HepG2 (cell line): ENCODE results near the gene ALLC. TPM values are rescaled to one million over a fixed set of nuclear protein-coding genes. Genes with fewer than 3 reads are reported as not detected.

Experiments
- MLX ChIP-seq: IDR thresholded peaks from 2 replicates; pipeline ENCODE4 v1.6.1; 2016
- NCOA2 ChIP-seq: sonication (generic); formaldehyde crosslinking; IDR thresholded peaks from 2 replicates; pipeline ENCODE4 v1.8.0; 2022; ENCODE audit warnings: inconsistent platforms
- POLR2G ChIP-seq: fragments of 200-400 bp; formaldehyde crosslinking; IDR thresholded peaks from 2 replicates; pipeline ENCODE4 v1.6.1; 2018; ENCODE audit warnings: mild to moderate bottlenecking, low read depth, low read length, moderate library complexity
- RBM39 ChIP-seq: fragments of 200-400 bp; formaldehyde crosslinking; IDR thresholded peaks from one replicate; pipeline ENCODE4 v1.6.1; 2018; ENCODE audit warnings: antibody characterized with exemption, mild to moderate bottlenecking, low read depth, low read length; ENCODE audit not compliant: poor library complexity, severe bottlenecking
- SATB2 ChIP-seq: sonication (generic); formaldehyde crosslinking; IDR thresholded peaks from 2 replicates; pipeline ENCODE4 v1.5.0; 2020; ENCODE audit warnings: missing genetic modification reagents
- ZNF430 ChIP-seq: sonication (generic); formaldehyde crosslinking; IDR thresholded peaks from 2 replicates; pipeline ENCODE4 v1.9.0; 2021; ENCODE audit warnings: mild to moderate bottlenecking, missing genetic modification reagents
- ZNF574 ChIP-seq: sonication (generic); formaldehyde crosslinking; IDR thresholded peaks from 2 replicates; pipeline ENCODE4 v1.4.0; 2020; ENCODE audit warnings: missing genetic modification reagents
- ZNF704 ChIP-seq: sonication (generic); formaldehyde crosslinking; IDR thresholded peaks from 2 replicates; pipeline ENCODE4 v1.8.1; 2023; ENCODE audit warnings: mild to moderate bottlenecking, inconsistent platforms, moderate library complexity, missing genetic modification reagents, borderline replicate concordance
- ZNF878 ChIP-seq: sonication (generic); formaldehyde crosslinking; IDR thresholded peaks from 2 replicates; pipeline ENCODE4 v1.8.1; 2023; ENCODE audit warnings: mild to moderate bottlenecking, missing genetic modification reagents, moderate library complexity
- polyA plus RNA-seq, 8 experiments: library from polyadenylated mRNA; depleted of rRNA in 3 of 8; stranded (reverse) in 7 of 8; unstranded in 1 of 8; fragments of >200 nt; fragmentation: Illumina TruSeq in 4 of 8; extraction: Trizol in 4 of 8; gene quantifications; 2 replicates each; pipeline versions ENCODE4 v1.2.1 to v1.2.3, GENCODE V29; 2011 to 2016; ENCODE audit warnings: low read depth in 4 of 8, missing spikeins in 1 of 8, mixed read lengths in 1 of 8; ENCODE audit not compliant: insufficient read depth in 1 of 8
- total RNA-seq, 5 experiments: library from RNA; depleted of rRNA; stranded (reverse); fragments of >200 nt; fragmentation: Illumina TruSeq; extraction: Trizol; gene quantifications; 2 replicates each; pipeline ENCODE4 v1.2.3, GENCODE V29; 2016; ENCODE audit warnings: low read depth in 1 of 5

ALLC gene
- total and polyA plus RNA-seq, 2 of the 13 experiments (the other 11 are each of a cell fraction or from before 2014, with no cell fraction given) = 0.08 to 0.11 TPM

GRCh38 chr2:3633089-3633981, 24.7 kb upstream of the ALLC start (continued):
- no peak for TF ChIP-seq MLX
- no peak for TF ChIP-seq ZNF574 (CRISPR knock-in tag)
- TF ChIP-seq ZNF430 (CRISPR knock-in tag) = no peak
- TF ChIP-seq ZNF878 (CRISPR knock-in tag) = no peak
- no peak for TF ChIP-seq RBM39
- no peak for TF ChIP-seq SATB2 (CRISPR knock-in tag)
- TF ChIP-seq NCOA2 (CRISPR knock-in tag) = no peak
- no peak for TF ChIP-seq ZNF704
- no peak for TF ChIP-seq POLR2G
